Gastrocnemius medialis (tissue), 4 donors: ENCODE data around the gene NPFF. TPM values are rescaled to one million over a fixed set of nuclear protein-coding genes. Genes with fewer than 3 reads are reported as not detected.

Experiments used
- ATAC-seq, 2 donors: fragments of 150-250 bp; one replicate each; pipeline ENCODE4 v1.9.1; 2016
- DNase-seq, 2 donors: peaks; one replicate each; pipeline ENCODE4 v3.0.0-alpha.2; 2019
- H3K27ac ChIP-seq, 4 donors: fragments of 200-600 bp; sonication (generic); 1 replicate in 1 of 4; 2 replicates in 3 of 4; pipeline ENCODE4 v1.5.1; 2016 to 2018; ENCODE audit warnings: mild to moderate bottlenecking in 2 of 4, moderate library complexity in 1 of 4
- H3K27me3 ChIP-seq, 3 donors: fragments of 200-600 bp; sonication (generic) in 2 of 3; 1 replicate in 1 of 3; 2 replicates in 2 of 3; pipeline versions ENCODE4 v1.5.1 to v1.6.0; 2016 to 2019; ENCODE audit warnings: mild to moderate bottlenecking in 1 of 3, moderate library complexity in 1 of 3
- H3K36me3 ChIP-seq, 2 donors: fragments of 200-600 bp; sonication (generic) in 1 of 2; one replicate each; pipeline ENCODE4 v1.5.1; 2017 to 2018
- H3K4me1 ChIP-seq, 2 donors: fragments of 200-600 bp; sonication (generic) in 1 of 2; one replicate each; pipeline ENCODE4 v1.5.1; 2016 to 2017; ENCODE audit warnings: mild to moderate bottlenecking in 2 of 2
- H3K4me3 ChIP-seq, 4 donors: fragments of 200-600 bp; sonication (generic) in 3 of 4; 1 replicate in 1 of 4; 2 replicates in 3 of 4; pipeline ENCODE4 v1.5.1; 2016 to 2019; ENCODE audit warnings: mild to moderate bottlenecking in 2 of 4
- H3K9me3 ChIP-seq, 3 donors: fragments of 200-600 bp; sonication (generic) in 2 of 3; 1 replicate in 1 of 3; 2 replicates in 2 of 3; pipeline ENCODE4 v1.5.1; 2016 to 2019
- CTCF ChIP-seq, 5 experiments: fragments of 450-650 bp in 3 of 5; fragments of 200-600 bp in 2 of 5; sonication (generic) in 2 of 5; IDR thresholded peaks in 4 of 5; conservative IDR thresholded peaks in 1 of 5; 1 replicate in 4 of 5; 2 replicates in 1 of 5; pipeline ENCODE4 v1.5.1; 2016 to 2019; ENCODE audit warnings: antibody characterized with exemption in 5 of 5, mild to moderate bottlenecking in 3 of 5, moderate library complexity in 3 of 5
- POLR2A ChIP-seq, 2 donors: fragments of 450-650 bp; IDR thresholded peaks; one replicate each; pipeline ENCODE4 v1.6.1; 2017; ENCODE audit warnings: antibody characterized with exemption in 2 of 2, mild to moderate bottlenecking in 2 of 2, moderate library complexity in 2 of 2
- in situ Hi-C, 4 donors: fragments of 200-750 bp; cut with MboI; loops; one replicate each; pipeline versions ENCODE4 v1.15.0 to v1.8.0; 2017; ENCODE audit warnings: low sequenced_read_pairs in 4 of 4
- intact Hi-C: fragments of 100-400 bp; cut with DNase I; formaldehyde crosslinking; loops from one replicate; pipeline ENCODE4 v1.15.1; 2023; ENCODE audit warnings: low total_unique reads
- total RNA-seq, 4 donors: library from RNA; depleted of rRNA; stranded (reverse); fragments of >200 nt; gene quantifications; one replicate each; pipeline versions ENCODE4 v1.1.0 to v1.2.3, GENCODE V29; 2016

NPFF gene
- total RNA-seq, 4 donors from 2014 or later: not detected

GRCh38 chr12:53495903-53496751 is 11.2 kb downstream of the NPFF start:
- in situ Hi-C loops (no loop called here), intact Hi-C loops (loop anchor here (5.0 kb wide), 1 partner anchor 516 kb away; no protein-coding TSS in a partner anchor)
- DNase-seq: peak in 1 of 2 donors; percentile 54
- Histone ChIP-seq H3K4me1 (peaks cover 19 to 26% of the 10 kb centered on the region in 2 donors), H3K4me3 (no peak overlapping the region), H3K27me3 (no peaks in the 10 kb centered on the region), H3K36me3 (no peaks in the 10 kb centered on the region), H3K9me3 (no peaks in the 10 kb centered on the region), H3K27ac (peak overlapping the region; percentile 8 to 46 (median 23))
- no peak for TF ChIP-seq POLR2A (IDR thresholded peaks at IDR 0.05)
- TF ChIP-seq CTCF (IDR thresholded peaks at IDR 0.05 in 4 of 5, conservative IDR thresholded peaks at IDR 0.05 in 1 of 5): no peak
- ATAC-seq: no peak

GRCh38 chr12:53493610-53494391 is 13.5 kb downstream of the NPFF start:
- no peak for ATAC-seq
- Histone ChIP-seq H3K4me3 (peak overlapping the region; percentile 71 to 83 (median 78)), H3K27me3 (no peaks in the 10 kb centered on the region), H3K4me1 (peaks cover 13 to 14% of the 10 kb centered on the region in 2 donors), H3K27ac (peak overlapping the region; percentile 75 to 83 (median 76)), H3K36me3 (no peaks in the 10 kb centered on the region), H3K9me3 (no peaks in the 10 kb centered on the region)
- no peak for TF ChIP-seq POLR2A (IDR thresholded peaks at IDR 0.05)
- no peak for TF ChIP-seq CTCF (IDR thresholded peaks at IDR 0.05 in 4 of 5, conservative IDR thresholded peaks at IDR 0.05 in 1 of 5)
- in situ Hi-C loops (no loop called here), intact Hi-C loops (no loop called here)
- peak in 1 of 2 donors; percentile 11 for DNase-seq

GRCh38 chr12:53492830-53493609 is 14.3 kb downstream of the NPFF start:
- peak; percentile 86 to 87 for DNase-seq
- Histone ChIP-seq H3K27me3 (no peaks in the 10 kb centered on the region), H3K4me1 (peaks cover 13 to 14% of the 10 kb centered on the region in 2 donors), H3K36me3 (no peaks in the 10 kb centered on the region), H3K4me3 (peak overlapping the region; percentile 71 to 83 (median 78)), H3K27ac (peak overlapping the region; percentile 75 to 83 (median 76)), H3K9me3 (no peaks in the 10 kb centered on the region)
- intact Hi-C loops: no loop called here
- ATAC-seq: peak; percentile 87 to 90
- peak; percentile 37 to 47 for TF ChIP-seq POLR2A (IDR thresholded peaks at IDR 0.05)
- TF ChIP-seq CTCF (IDR thresholded peaks at IDR 0.05 in 4 of 5, conservative IDR thresholded peaks at IDR 0.05 in 1 of 5): no peak
- in situ Hi-C loops: no loop called here

GRCh38 chr12:53492188-53492587 is 15.1 kb downstream of the NPFF start:
- intact Hi-C loops: no loop called here
- no peak for TF ChIP-seq POLR2A (IDR thresholded peaks at IDR 0.05)
- no peak for TF ChIP-seq CTCF (IDR thresholded peaks at IDR 0.05 in 4 of 5, conservative IDR thresholded peaks at IDR 0.05 in 1 of 5)
- peak overlapping the region; percentile 71 to 83 (median 78) for H3K4me3 ChIP-seq
- ATAC-seq (peak; percentile 1 to 8), DNase-seq (no peak)
- H3K36me3 ChIP-seq: no peaks in the 10 kb centered on the region
- no peaks in the 10 kb centered on the region for H3K9me3 ChIP-seq
- peak overlapping the region; percentile 75 to 83 (median 76) for H3K27ac ChIP-seq
- peaks cover 13 to 14% of the 10 kb centered on the region in 2 donors for H3K4me1 ChIP-seq
- in situ Hi-C loops: no loop called here
- no peaks in the 10 kb centered on the region for H3K27me3 ChIP-seq
